ENCODE data around the gene SCGN.

- TF ChIP-seq TOX (CRISPR knock-in tag; IDR thresholded peaks at IDR 0.05; ENCODE audit: borderline replicate concordance) (no peak), BACH2 (CRISPR knock-in tag; IDR thresholded peaks at IDR 0.05; ENCODE audit: borderline replicate concordance) (no peak), CREB5 (CRISPR knock-in tag; IDR thresholded peaks at IDR 0.05; ENCODE audit: low read depth) (no peak), PPARA (CRISPR knock-in tag; IDR thresholded peaks at IDR 0.05; ENCODE audit: borderline replicate concordance) (no peak), ZC3H10 (CRISPR knock-in tag; IDR thresholded peaks at IDR 0.05) (no peak), ZFP30 (CRISPR knock-in tag; IDR thresholded peaks at IDR 0.05) (no peak), CSDC2 (CRISPR knock-in tag; IDR thresholded peaks at IDR 0.05) (no peak), ZNF565 (CRISPR knock-in tag; conservative IDR thresholded peaks at IDR 0.05; ENCODE audit: low read depth) (no peak), PATZ1 (CRISPR knock-in tag; IDR thresholded peaks at IDR 0.05; ENCODE audit: borderline replicate concordance) (no peak), ESRRG (CRISPR knock-in tag; IDR thresholded peaks at IDR 0.05) (no peak), TSHZ2 (CRISPR knock-in tag; IDR thresholded peaks at IDR 0.05) (no peak), OSR1 (CRISPR knock-in tag; IDR thresholded peaks at IDR 0.05) (no peak), SNAI2 (CRISPR knock-in tag; IDR thresholded peaks at IDR 0.05) (no peak), ZFP3 (CRISPR knock-in tag; IDR thresholded peaks at IDR 0.05) (no peak)
These were observed 98.9 kb downstream of the SCGN start for GRCh38 chr6:25750906-25751305.

All from SK-N-SH treated with all-trans-retinoic acid at 6 μM for 48 hours (cell line).